Muscle layer of duodenum (tissue), 2 donors: ENCODE results near the gene SLC16A1.
"Not testable (repeated sequence)": the region's sequence is repeated elsewhere in the genome, so short reads cannot be mapped to it uniquely, and the experiment has no call there.

ENCODE experiments used
- H3K27ac ChIP-seq: one replicate; pipeline ENCODE4 v1.7.0; 2013; ENCODE audit warnings: mild to moderate bottlenecking, low read length
- H3K27me3 ChIP-seq: one replicate; pipeline ENCODE4 v1.7.0; 2013; ENCODE audit warnings: low read depth, mild to moderate bottlenecking, control low read depth, low read length
- H3K36me3 ChIP-seq, 2 donors: one replicate each; pipeline ENCODE4 v1.7.0; 2013; ENCODE audit warnings: low read length in 2 of 2, control low read depth in 1 of 2, mild to moderate bottlenecking in 1 of 2; ENCODE audit not compliant: insufficient read depth in 2 of 2, control insufficient read depth in 1 of 2
- H3K4me1 ChIP-seq, 2 donors: one replicate each; pipeline ENCODE4 v1.7.0; 2013; ENCODE audit warnings: low read length in 2 of 2, mild to moderate bottlenecking in 2 of 2, control low read depth in 1 of 2, moderate library complexity in 1 of 2; ENCODE audit not compliant: insufficient read depth in 2 of 2, control insufficient read depth in 1 of 2
- H3K4me3 ChIP-seq, 2 donors: one replicate each; pipeline ENCODE4 v1.7.0; 2013; ENCODE audit warnings: low read length in 2 of 2, low read depth in 1 of 2, mild to moderate bottlenecking in 1 of 2
- H3K9me3 ChIP-seq, 2 donors: one replicate each; pipeline ENCODE4 v1.7.0; 2013; ENCODE audit warnings: low read length in 2 of 2, control low read depth in 1 of 2, mild to moderate bottlenecking in 1 of 2; ENCODE audit not compliant: control insufficient read depth in 1 of 2
- donor health status: healthy.

Gene SLC16A1

DNA sequence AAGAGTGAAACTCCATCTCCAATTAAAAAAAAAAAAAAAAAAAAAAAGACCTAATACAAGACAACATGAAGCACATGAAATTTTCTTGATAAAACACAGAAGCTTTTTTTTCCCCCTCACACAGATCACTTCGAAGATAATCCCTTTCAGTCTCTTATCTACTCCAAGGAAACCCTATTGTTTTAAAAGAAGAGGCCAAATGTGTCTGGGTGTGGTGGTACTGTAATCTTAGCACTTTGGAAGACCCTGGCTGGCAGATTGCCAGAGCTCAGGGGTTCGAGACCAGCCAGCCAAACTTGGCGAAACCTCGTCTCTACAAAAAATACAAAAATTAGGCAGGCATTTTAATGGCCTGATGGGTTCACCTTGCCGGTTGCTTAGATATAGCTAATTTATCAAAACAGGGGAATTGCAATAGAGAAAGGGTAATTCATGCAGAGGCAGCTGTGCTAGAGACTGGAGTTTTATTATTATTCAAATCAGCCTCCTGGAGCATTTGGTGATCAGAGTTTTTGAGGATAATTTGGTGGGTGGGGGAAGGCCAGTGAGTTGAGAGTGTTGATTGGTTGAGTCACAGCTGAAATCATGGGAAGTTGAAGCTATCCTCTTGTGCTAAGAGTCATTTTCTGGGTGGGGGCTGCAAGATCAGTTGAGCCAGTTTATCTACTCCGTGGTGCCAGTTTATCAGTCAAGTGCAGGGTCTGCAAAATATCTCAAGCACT is 62.5 kb downstream of the SLC16A1 start:
- Histone ChIP-seq H3K36me3 (no peaks in the 10 kb centered on the region), H3K9me3 (peaks cover 9 to 11% of the 10 kb centered on the region in 2 donors), H3K4me3 (no peak overlapping the region), H3K4me1 (no peaks in the 10 kb centered on the region), H3K27ac (no peak overlapping the region), H3K27me3 (no peaks in the 10 kb centered on the region)

DNA sequence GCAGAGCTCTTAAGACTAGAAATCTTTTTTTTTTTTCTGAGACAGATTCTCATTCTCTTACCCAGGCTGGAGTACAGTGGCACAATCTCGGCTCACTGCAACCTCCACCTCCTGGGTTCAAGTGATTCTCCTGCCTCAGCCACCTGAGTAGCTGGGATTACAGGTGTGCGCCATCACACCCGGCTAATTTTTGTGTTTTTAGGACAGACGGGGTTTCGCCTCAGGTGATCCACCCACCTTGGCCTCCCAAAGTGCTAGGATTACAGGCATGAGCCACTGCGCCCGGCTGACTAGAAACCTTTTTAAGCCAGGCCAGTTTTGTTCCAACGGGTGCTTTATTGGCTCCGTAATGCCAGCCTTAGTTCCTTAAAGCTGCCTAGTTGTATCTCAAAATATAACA is 66.1 kb downstream of the SLC16A1 start:
- not testable (repeated sequence) for H3K27me3 ChIP-seq, H3K4me1 ChIP-seq, H3K4me3 ChIP-seq, H3K27ac ChIP-seq, H3K36me3 ChIP-seq, H3K9me3 ChIP-seq

DNA sequence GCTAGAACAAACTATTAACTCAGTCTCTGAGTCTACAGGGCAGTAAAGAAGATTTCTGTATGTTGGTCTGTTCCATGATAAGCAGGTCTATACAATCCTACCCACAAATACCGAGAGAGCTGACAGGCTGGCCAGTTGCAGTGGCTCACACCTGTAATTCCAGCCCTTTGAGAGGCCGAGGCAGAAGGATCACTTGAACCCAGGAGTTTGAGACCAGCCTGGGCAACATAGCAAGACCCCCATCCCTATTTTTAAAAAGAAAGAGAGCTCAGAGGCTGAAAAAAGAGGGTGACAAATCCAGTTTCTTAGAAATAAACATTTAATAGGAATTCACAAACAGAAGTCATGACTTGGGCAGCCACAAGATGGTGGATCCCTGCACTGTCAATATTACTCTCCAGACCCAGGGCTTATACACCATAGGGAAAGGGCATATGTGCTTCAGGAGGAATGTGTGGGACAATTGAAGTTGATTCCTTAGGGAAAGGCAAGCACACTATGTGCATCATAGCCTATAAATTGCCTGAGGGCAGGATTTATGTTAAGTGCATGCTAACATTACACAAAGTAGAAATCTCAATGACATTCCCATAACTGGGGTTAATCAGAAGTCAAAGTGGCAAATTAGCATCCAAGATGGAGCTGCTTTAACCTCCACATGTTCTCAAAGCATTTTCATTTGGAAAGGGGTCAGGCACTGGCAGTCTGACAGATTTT is 66.8 kb downstream of the SLC16A1 start:
- H3K4me1 ChIP-seq: no peaks in the 10 kb centered on the region
- no peak overlapping the region for H3K27ac ChIP-seq
- H3K27me3 ChIP-seq: no peaks in the 10 kb centered on the region
- H3K9me3 ChIP-seq: peaks cover 4 to 5% of the 10 kb centered on the region in 2 donors
- H3K4me3 ChIP-seq: no peak overlapping the region
- H3K36me3 ChIP-seq: no peaks in the 10 kb centered on the region

DNA sequence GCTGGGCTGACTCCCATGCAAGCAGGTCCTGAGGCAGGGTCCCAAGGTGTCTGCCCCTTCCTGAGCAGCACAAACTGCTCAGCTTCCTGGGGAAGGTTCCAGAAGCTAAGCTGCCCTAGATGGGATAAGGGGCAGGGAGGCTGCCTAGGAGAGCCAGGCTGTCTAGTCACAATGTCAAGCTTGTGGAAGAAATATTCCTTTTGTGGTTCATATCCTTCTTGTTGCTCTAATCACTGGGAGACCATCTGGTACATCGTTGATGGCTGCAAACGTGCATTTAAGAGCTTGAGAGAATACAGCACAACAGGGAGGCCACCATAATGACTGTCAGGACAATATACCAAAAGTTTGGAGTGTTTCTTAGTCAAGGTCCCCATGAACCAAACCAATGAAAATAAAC is 67.4 kb downstream of the SLC16A1 start:
- Histone ChIP-seq H3K4me3 (no peak overlapping the region), H3K27ac (no peak overlapping the region), H3K9me3 (peaks cover 4% of the 10 kb centered on the region in 2 donors), H3K4me1 (no peaks in the 10 kb centered on the region), H3K36me3 (no peaks in the 10 kb centered on the region), H3K27me3 (no peaks in the 10 kb centered on the region)

DNA sequence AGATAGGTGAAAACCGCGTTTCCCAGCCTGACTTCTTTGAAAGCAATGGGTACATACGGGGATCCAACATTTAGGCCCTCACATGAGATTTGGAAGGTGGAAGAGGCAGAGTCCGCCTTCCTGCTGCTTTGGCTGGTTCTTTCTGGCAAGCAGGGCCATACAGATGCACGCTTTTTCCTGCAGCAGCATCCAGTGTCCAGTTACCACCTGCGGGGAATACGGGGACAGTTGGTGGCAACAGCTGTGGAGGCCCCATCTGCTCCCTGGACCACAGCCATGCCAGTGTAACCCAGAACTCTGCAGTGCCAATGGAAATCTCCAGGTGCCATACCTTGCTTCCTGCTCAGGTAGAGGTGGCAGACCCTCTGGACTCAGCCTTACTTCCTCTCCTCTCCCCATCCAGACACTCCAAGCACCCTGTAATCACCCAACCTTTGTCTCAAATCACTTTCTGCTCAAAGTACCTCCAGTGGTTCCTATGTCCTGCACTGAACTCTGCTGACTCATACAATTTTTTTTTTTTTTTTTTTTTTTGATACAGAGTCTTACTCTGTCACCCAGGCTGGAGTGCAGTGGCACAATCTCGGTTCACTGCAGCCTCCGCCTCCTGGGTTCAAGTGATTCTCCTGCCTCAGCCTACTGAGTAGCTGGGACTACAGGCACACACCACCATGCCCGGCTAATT is 68.3 kb downstream of the SLC16A1 start:
- H3K4me3 ChIP-seq: no peak overlapping the region
- no peak overlapping the region for H3K27ac ChIP-seq
- H3K9me3 ChIP-seq: no peaks in the 10 kb centered on the region
- H3K36me3 ChIP-seq: no peaks in the 10 kb centered on the region
- no peaks in the 10 kb centered on the region for H3K27me3 ChIP-seq
- no peaks in the 10 kb centered on the region for H3K4me1 ChIP-seq

DNA sequence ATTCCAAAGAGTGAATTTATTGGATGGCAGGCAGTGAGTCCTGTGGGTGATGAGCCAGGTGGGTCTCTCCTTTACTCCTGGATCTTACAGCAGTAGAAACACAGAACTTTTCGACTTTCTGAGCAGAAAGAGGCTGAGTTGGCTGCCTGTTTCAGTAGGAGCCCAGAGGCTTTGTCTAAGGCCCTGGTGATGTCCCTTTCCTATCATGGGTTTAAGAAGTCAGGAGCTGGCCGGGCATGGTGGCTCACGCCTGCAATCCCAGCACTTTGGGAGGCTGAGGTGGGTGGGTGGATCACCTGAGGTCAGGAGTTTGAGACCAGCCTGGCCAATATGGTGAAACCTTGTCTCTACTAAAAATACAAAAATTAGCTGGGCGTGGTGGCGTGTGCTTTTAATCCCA is 71.0 kb downstream of the SLC16A1 start:
- not testable (repeated sequence) for H3K27me3 ChIP-seq, H3K27ac ChIP-seq, H3K9me3 ChIP-seq

DNA sequence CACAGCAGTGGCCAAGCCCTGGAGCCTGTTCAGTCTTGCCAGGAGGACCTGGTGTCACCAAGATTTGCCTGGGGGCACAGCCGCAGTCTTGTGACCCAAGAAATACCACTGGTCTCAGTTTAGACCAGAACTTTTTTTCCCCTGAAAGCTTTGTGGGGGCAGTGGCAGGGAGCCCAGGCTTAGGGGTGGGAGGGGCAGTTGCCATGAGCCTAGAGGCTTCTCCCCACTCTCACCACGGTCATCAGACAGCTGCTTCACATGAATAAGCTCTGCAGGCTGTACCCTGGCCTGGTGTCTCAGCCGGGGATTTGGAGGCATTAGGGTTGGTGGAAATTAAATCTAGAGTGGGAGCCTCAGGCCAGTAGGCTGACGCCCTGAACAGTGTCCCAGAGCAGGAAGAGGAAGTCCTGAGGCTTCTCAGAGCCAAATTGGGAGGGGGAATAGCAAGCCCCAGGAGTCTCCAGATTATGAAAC is 73.7 kb downstream of the SLC16A1 start:
- Histone ChIP-seq H3K27me3 (no peaks in the 10 kb centered on the region), H3K36me3 (no peaks in the 10 kb centered on the region), H3K9me3 (no peaks in the 10 kb centered on the region), H3K4me1 (peaks cover 0 to 3% of the 10 kb centered on the region in 2 donors), H3K27ac (no peak overlapping the region), H3K4me3 (no peak overlapping the region)

More for the DNA sequence above, 71.0 kb downstream of the SLC16A1 start:
- H3K4me3 ChIP-seq, H3K36me3 ChIP-seq, H3K4me1 ChIP-seq: not testable (repeated sequence)

DNA sequence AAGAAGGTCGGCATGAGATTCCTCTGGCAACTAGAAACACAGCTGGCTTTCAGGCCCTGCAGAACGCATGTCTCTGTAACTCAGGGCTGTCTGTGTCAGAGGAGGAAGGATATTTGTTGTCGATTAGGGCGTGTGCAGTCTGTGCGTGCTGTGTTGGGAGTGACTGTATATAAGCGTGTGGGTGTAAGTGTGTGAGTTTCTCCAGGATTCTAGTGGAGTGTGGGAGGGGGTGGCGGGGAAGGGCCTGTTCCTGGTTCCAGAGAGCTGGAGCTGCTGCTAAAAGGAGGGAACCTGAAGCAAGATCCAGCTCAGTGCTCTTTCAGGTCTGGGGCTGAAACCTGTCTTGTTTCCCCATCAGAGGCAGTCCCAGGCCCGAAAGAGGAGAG is 74.3 kb downstream of the SLC16A1 start:
- no peak overlapping the region for H3K4me3 ChIP-seq
- H3K36me3 ChIP-seq: no peaks in the 10 kb centered on the region
- H3K27me3 ChIP-seq: no peaks in the 10 kb centered on the region
- H3K4me1 ChIP-seq: peaks cover 0 to 3% of the 10 kb centered on the region in 2 donors
- H3K27ac ChIP-seq: no peak overlapping the region
- H3K9me3 ChIP-seq: no peaks in the 10 kb centered on the region

DNA sequence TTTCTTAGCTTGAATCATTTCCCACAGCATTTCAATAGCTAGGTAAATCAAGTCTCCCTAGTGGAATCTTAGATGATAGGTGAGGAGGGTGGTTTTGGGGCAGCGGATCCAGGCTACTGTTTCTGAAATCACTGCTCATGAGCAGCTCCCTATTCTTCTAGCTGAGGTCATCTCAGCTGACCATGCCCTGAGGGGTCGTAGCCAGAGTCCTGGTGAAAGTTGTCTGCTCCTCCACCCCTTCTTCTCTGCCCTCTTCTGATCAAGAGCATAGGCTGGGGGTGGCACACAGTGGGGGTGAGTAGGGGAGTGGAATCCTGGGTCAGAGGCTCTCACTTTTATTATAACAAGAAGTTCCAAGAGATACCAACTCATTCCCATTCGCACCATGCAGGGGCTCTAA is 76.2 kb downstream of the SLC16A1 start:
- Histone ChIP-seq H3K4me3 (no peak overlapping the region), H3K9me3 (no peaks in the 10 kb centered on the region), H3K4me1 (peaks cover 0 to 3% of the 10 kb centered on the region in 2 donors), H3K36me3 (no peaks in the 10 kb centered on the region), H3K27me3 (no peaks in the 10 kb centered on the region), H3K27ac (no peak overlapping the region)

DNA sequence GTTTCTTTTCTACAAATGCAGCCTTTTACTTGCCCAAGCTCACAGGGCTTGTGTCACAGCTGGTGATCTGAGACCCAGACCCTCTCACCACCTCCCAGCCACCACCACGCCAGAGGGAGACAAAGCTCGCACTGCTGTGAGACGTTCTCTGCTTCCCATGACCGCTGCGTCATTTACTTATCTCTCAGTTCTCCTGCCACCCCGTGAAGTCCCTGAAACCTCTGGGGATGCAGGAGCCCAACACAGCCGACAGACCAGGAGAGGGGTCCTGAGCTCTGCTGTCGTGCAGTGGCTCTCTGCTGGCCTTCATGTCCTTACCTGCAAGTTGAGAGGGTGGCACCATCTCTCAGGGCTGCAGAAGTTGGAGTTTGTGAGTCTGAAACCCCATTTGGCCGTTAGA is 77.7 kb downstream of the SLC16A1 start:
- no peaks in the 10 kb centered on the region for H3K9me3 ChIP-seq
- peaks cover 0 to 3% of the 10 kb centered on the region in 2 donors for H3K4me1 ChIP-seq
- H3K27ac ChIP-seq: no peak overlapping the region
- H3K4me3 ChIP-seq: no peak overlapping the region
- no peaks in the 10 kb centered on the region for H3K27me3 ChIP-seq
- no peaks in the 10 kb centered on the region for H3K36me3 ChIP-seq

DNA sequence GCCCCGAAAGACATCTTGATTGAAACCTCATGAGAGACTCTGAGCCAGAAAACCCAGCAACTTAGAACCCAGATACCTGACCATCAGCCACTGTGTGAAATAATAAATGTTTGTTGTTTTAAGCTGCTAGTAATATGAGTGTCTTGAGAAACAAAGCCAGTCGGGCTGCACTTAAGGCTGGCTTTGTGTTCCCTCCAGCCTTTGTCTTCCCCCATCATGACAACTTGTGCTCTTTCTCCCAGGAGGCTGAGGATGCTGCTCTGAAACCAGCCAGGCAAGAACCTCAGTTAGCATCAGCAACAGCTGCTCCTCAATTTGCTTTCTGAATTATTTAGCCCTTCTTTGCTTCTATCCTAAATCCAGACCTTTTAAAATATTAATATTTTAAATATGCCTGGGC is 78.2 kb downstream of the SLC16A1 start:
- H3K27ac ChIP-seq: no peak overlapping the region
- H3K4me1 ChIP-seq: peaks cover 0 to 3% of the 10 kb centered on the region in 2 donors
- no peaks in the 10 kb centered on the region for H3K9me3 ChIP-seq
- H3K36me3 ChIP-seq: no peaks in the 10 kb centered on the region
- no peak overlapping the region for H3K4me3 ChIP-seq
- no peaks in the 10 kb centered on the region for H3K27me3 ChIP-seq
